CD4-positive, CD25-positive, alpha-beta regulatory T cell (primary cell): ENCODE data around the gene SAMD4A. TPM values are rescaled to one million over a fixed set of nuclear protein-coding genes. Genes with fewer than 3 reads are reported as not detected.
A peak's percentile ranks its signal among the peaks of the same experiment; 100 is the strongest.

ENCODE experiments used
- ATAC-seq, 2 donors: fragments of 150-1000 bp; cut with Tn5 transposase; one replicate each; pipeline ENCODE4 v1.10.0; 2021; ENCODE audit warnings: low read depth in 2 of 2, moderate number of reproducible peaks in 2 of 2, moderate library complexity in 1 of 2
- DNase-seq, 3 donors: peaks; one replicate each; pipeline versions ENCODE4 v3.0.0 to v3.0.0-alpha.2; 2012 to 2022; ENCODE audit warnings: mixed read lengths in 1 of 3
- H3K27ac ChIP-seq: one replicate; pipeline ENCODE4 v1.7.0; 2013; ENCODE audit warnings: mild to moderate bottlenecking, low read length; ENCODE audit not compliant: insufficient read depth, poor library complexity, severe bottlenecking
- H3K27me3 ChIP-seq: one replicate; pipeline ENCODE4 v1.7.0; 2013; ENCODE audit warnings: low read length; ENCODE audit not compliant: control insufficient read depth, insufficient read depth
- H3K36me3 ChIP-seq: one replicate; pipeline ENCODE4 v1.7.0; 2013; ENCODE audit warnings: mild to moderate bottlenecking, low read length, moderate library complexity; ENCODE audit not compliant: control insufficient read depth, insufficient read depth
- H3K4me1 ChIP-seq: 2 replicates; pipeline ENCODE4 v1.7.0; 2013; ENCODE audit warnings: mild to moderate bottlenecking, low read length; ENCODE audit not compliant: insufficient read depth, control insufficient read depth, poor library complexity, severe bottlenecking
- H3K4me3 ChIP-seq: one replicate; pipeline ENCODE4 v1.7.0; 2013; ENCODE audit warnings: low read depth, mild to moderate bottlenecking, low read length, moderate library complexity
- H3K9me3 ChIP-seq, 2 experiments: 1 replicate in 1 of 2; 2 replicates in 1 of 2; pipeline ENCODE4 v1.7.0; 2013; ENCODE audit warnings: low read length in 2 of 2, mild to moderate bottlenecking in 1 of 2, moderate library complexity in 1 of 2; ENCODE audit not compliant: control insufficient read depth in 2 of 2
- H3K27ac Mint-ChIP-seq, 3 donors: one replicate each; pipeline ENCODE4 v1.8.0; 2020 to 2022; ENCODE audit warnings: mild to moderate bottlenecking in 3 of 3, mixed read lengths in 3 of 3, moderate library complexity in 2 of 3
- H3K27me3 Mint-ChIP-seq: one replicate; pipeline ENCODE4 v1.8.0; 2022; ENCODE audit warnings: mild to moderate bottlenecking, mixed read lengths
- H3K36me3 Mint-ChIP-seq: one replicate; pipeline ENCODE4 v1.8.0; 2020; ENCODE audit warnings: mixed read lengths
- H3K4me1 Mint-ChIP-seq, 4 donors: one replicate each; pipeline ENCODE4 v1.8.0; 2020 to 2022; ENCODE audit warnings: mixed read lengths in 4 of 4, mild to moderate bottlenecking in 1 of 4
- H3K4me3 Mint-ChIP-seq, 4 donors: one replicate each; pipeline ENCODE4 v1.8.0; 2020 to 2022; ENCODE audit warnings: mild to moderate bottlenecking in 4 of 4, mixed read lengths in 4 of 4, moderate library complexity in 3 of 4
- H3K9me3 Mint-ChIP-seq, 7 donors: one replicate each; pipeline ENCODE4 v1.8.0; 2020 to 2022; ENCODE audit warnings: mixed read lengths in 7 of 7, mild to moderate bottlenecking in 3 of 7, moderate library complexity in 2 of 7
- polyA plus RNA-seq, 4 donors: library from polyadenylated mRNA; unstranded; fragments of 300-500 nt; fragmentation: Illumina TruSeq; gene quantifications; one replicate each; pipeline ENCODE4 v1.2.3, GENCODE V29; 2021
- total RNA-seq: library from RNA; stranded (reverse); gene quantifications from one replicate; pipeline ENCODE4 v1.2.3, GENCODE V29; 2022

Gene SAMD4A
- total and polyA plus RNA-seq, 5 donors from 2014 or later = 0.05 to 7.9 (median 0.13) TPM; not detected in 1

GRCh38 chr14:54763761-54764160 is 196.8 kb downstream of the SAMD4A start:
- Mint-ChIP-seq H3K4me1 (peaks cover 0 to 3% (median 0%) of the 10 kb centered on the region in 4 donors), H3K9me3 (no peaks in the 10 kb centered on the region), H3K27me3 (peaks cover 1% of the 10 kb centered on the region), H3K4me3 (no peak overlapping the region), H3K27ac (no peak overlapping the region), H3K36me3 (no peaks in the 10 kb centered on the region)
- no peaks in the 10 kb centered on the region for H3K36me3 ChIP-seq
- no peaks in the 10 kb centered on the region for H3K9me3 ChIP-seq
- H3K27ac ChIP-seq = no peak overlapping the region
- ATAC-seq = no peak
- H3K4me3 ChIP-seq = no peak overlapping the region
- no peak for DNase-seq
- H3K27me3 ChIP-seq = no peaks in the 10 kb centered on the region
- no peaks in the 10 kb centered on the region for H3K4me1 ChIP-seq

GRCh38 chr14:54766276-54767138 is 199.6 kb downstream of the SAMD4A start:
- no peaks in the 10 kb centered on the region for H3K27me3 ChIP-seq
- no peaks in the 10 kb centered on the region for H3K36me3 Mint-ChIP-seq
- no peaks in the 10 kb centered on the region for H3K4me1 ChIP-seq
- H3K36me3 ChIP-seq = no peaks in the 10 kb centered on the region
- DNase-seq = no peak
- H3K4me3 Mint-ChIP-seq = no peak overlapping the region
- H3K4me3 ChIP-seq = no peak overlapping the region
- no peak overlapping the region for H3K27ac Mint-ChIP-seq
- H3K27ac ChIP-seq = no peak overlapping the region
- H3K9me3 ChIP-seq = no peaks in the 10 kb centered on the region
- peaks cover 0 to 3% (median 0%) of the 10 kb centered on the region in 4 donors for H3K4me1 Mint-ChIP-seq
- no peak for ATAC-seq
- no peaks in the 10 kb centered on the region for H3K9me3 Mint-ChIP-seq
- H3K27me3 Mint-ChIP-seq = peaks cover 6% of the 10 kb centered on the region

- no peaks in the 10 kb centered on the region for H3K9me3 Mint-ChIP-seq
- no peak for ATAC-seq
Observed at GRCh38 chr14:54767139-54767431, 200.2 kb downstream of the SAMD4A start.

GRCh38 chr14:54767450-54767849 is 200.5 kb downstream of the SAMD4A start:
- Histone ChIP-seq H3K36me3 (no peaks in the 10 kb centered on the region), H3K27me3 (no peaks in the 10 kb centered on the region), H3K27ac (no peak overlapping the region), H3K4me1 (no peaks in the 10 kb centered on the region), H3K4me3 (no peak overlapping the region), H3K9me3 (no peaks in the 10 kb centered on the region)
- ATAC-seq (no peak), DNase-seq (no peak)
- no peaks in the 10 kb centered on the region for H3K36me3 Mint-ChIP-seq
- no peak overlapping the region for H3K27ac Mint-ChIP-seq
- peaks cover 6% of the 10 kb centered on the region for H3K27me3 Mint-ChIP-seq
- H3K4me1 Mint-ChIP-seq = peaks cover 0 to 6% (median 1%) of the 10 kb centered on the region in 4 donors
- no peak overlapping the region for H3K4me3 Mint-ChIP-seq
- no peaks in the 10 kb centered on the region for H3K9me3 Mint-ChIP-seq

More at GRCh38 chr14:54767139-54767431, 200.2 kb downstream of the SAMD4A start:
- Histone ChIP-seq H3K27me3 (no peaks in the 10 kb centered on the region), H3K9me3 (no peaks in the 10 kb centered on the region), H3K36me3 (no peaks in the 10 kb centered on the region), H3K4me1 (no peaks in the 10 kb centered on the region), H3K27ac (no peak overlapping the region), H3K4me3 (no peak overlapping the region)
- no peak overlapping the region for H3K27ac Mint-ChIP-seq
- no peak for DNase-seq
- peaks cover 0 to 3% (median 1%) of the 10 kb centered on the region in 4 donors for H3K4me1 Mint-ChIP-seq
- no peak overlapping the region for H3K4me3 Mint-ChIP-seq
- H3K36me3 Mint-ChIP-seq = no peaks in the 10 kb centered on the region
- H3K27me3 Mint-ChIP-seq = peaks cover 6% of the 10 kb centered on the region

- no peaks in the 10 kb centered on the region for H3K36me3 ChIP-seq
- peaks cover 10% of the 10 kb centered on the region for H3K4me1 ChIP-seq
- DNase-seq (no peak), ATAC-seq (no peak)
- H3K27ac Mint-ChIP-seq = peak overlapping the region in 1 of 3 donors; percentile 60
- no peaks in the 10 kb centered on the region for H3K9me3 Mint-ChIP-seq
- H3K27ac ChIP-seq = no peak overlapping the region
- H3K4me1 Mint-ChIP-seq = peaks cover 6 to 17% (median 10%) of the 10 kb centered on the region in 4 donors
- peaks cover 15% of the 10 kb centered on the region for H3K27me3 Mint-ChIP-seq
- no peaks in the 10 kb centered on the region for H3K27me3 ChIP-seq
- H3K36me3 Mint-ChIP-seq = no peaks in the 10 kb centered on the region
- no peaks in the 10 kb centered on the region for H3K9me3 ChIP-seq
- no peak overlapping the region for H3K4me3 ChIP-seq
- H3K4me3 Mint-ChIP-seq = no peak overlapping the region
Observed at GRCh38 chr14:54768501-54769129, 201.7 kb downstream of the SAMD4A start.

- H3K4me1 ChIP-seq = peaks cover 15% of the 10 kb centered on the region
- Mint-ChIP-seq H3K36me3 (no peaks in the 10 kb centered on the region), H3K9me3 (no peaks in the 10 kb centered on the region), H3K27ac (no peak overlapping the region), H3K4me3 (no peak overlapping the region), H3K27me3 (peaks cover 26% of the 10 kb centered on the region), H3K4me1 (peaks cover 12 to 25% (median 15%) of the 10 kb centered on the region in 4 donors)
- no peaks in the 10 kb centered on the region for H3K9me3 ChIP-seq
- no peak overlapping the region for H3K4me3 ChIP-seq
- no peak overlapping the region for H3K27ac ChIP-seq
- no peaks in the 10 kb centered on the region for H3K36me3 ChIP-seq
- no peak for ATAC-seq
- DNase-seq = no peak
- no peaks in the 10 kb centered on the region for H3K27me3 ChIP-seq
Observed at GRCh38 chr14:54769951-54770863, 203.3 kb downstream of the SAMD4A start.

- no peaks in the 10 kb centered on the region for H3K9me3 ChIP-seq
- no peak for DNase-seq
- no peak overlapping the region for H3K27ac Mint-ChIP-seq
- no peaks in the 10 kb centered on the region for H3K36me3 Mint-ChIP-seq
- H3K4me3 ChIP-seq = no peak overlapping the region
- no peaks in the 10 kb centered on the region for H3K36me3 ChIP-seq
- no peak overlapping the region for H3K27ac ChIP-seq
- peaks cover 15% of the 10 kb centered on the region for H3K4me1 ChIP-seq
- H3K27me3 ChIP-seq = no peaks in the 10 kb centered on the region
- no peaks in the 10 kb centered on the region for H3K9me3 Mint-ChIP-seq
- no peak for ATAC-seq
- H3K27me3 Mint-ChIP-seq = peaks cover 32% of the 10 kb centered on the region
- H3K4me1 Mint-ChIP-seq = peaks cover 11 to 25% (median 16%) of the 10 kb centered on the region in 4 donors
- H3K4me3 Mint-ChIP-seq = no peak overlapping the region
Observed at GRCh38 chr14:54771411-54772027, 204.6 kb downstream of the SAMD4A start.
